ENCODE results near the gene FGF3. TPM values are rescaled to one million over a fixed set of nuclear protein-coding genes. Genes with fewer than 3 reads are reported as not detected.

FGF3 gene
- total RNA-seq, 1 donor from 2014 or later: not detected

GRCh38 chr11:69803022-69803421 is 16.2 kb downstream of the FGF3 start:
- H3K36me3 ChIP-seq: no peaks in the 10 kb centered on the region
- H3K27ac ChIP-seq: no peak overlapping the region
- no peak for ATAC-seq
- intact Hi-C loops (cut with DNase I): no loop called here
- TF ChIP-seq CTCF (IDR thresholded peaks at IDR 0.05): no peak
- peaks cover 3% of the 10 kb centered on the region for H3K27me3 ChIP-seq
- DNase-seq: no peak
- no peak overlapping the region for H3K4me3 ChIP-seq
- no peaks in the 10 kb centered on the region for H3K4me1 ChIP-seq
- H3K9me3 ChIP-seq: no peaks in the 10 kb centered on the region

GRCh38 chr11:69802590-69802989 is 16.6 kb downstream of the FGF3 start:
- intact Hi-C loops (cut with DNase I): no loop called here
- no peak for TF ChIP-seq CTCF (IDR thresholded peaks at IDR 0.05)
- no peaks in the 10 kb centered on the region for H3K9me3 ChIP-seq
- H3K4me3 ChIP-seq: no peak overlapping the region
- ATAC-seq (no peak), DNase-seq (no peak)
- H3K4me1 ChIP-seq: no peaks in the 10 kb centered on the region
- peaks cover 3% of the 10 kb centered on the region for H3K27me3 ChIP-seq
- no peaks in the 10 kb centered on the region for H3K36me3 ChIP-seq
- no peak overlapping the region for H3K27ac ChIP-seq

- no peaks in the 10 kb centered on the region for H3K9me3 ChIP-seq
- peaks cover 2% of the 10 kb centered on the region for H3K27me3 ChIP-seq
- intact Hi-C loops (cut with DNase I): no loop called here
- TF ChIP-seq CTCF (IDR thresholded peaks at IDR 0.05): peak; percentile 70
- H3K4me1 ChIP-seq: no peaks in the 10 kb centered on the region
- no peaks in the 10 kb centered on the region for H3K36me3 ChIP-seq
- peak; percentile 41 for ATAC-seq
- H3K4me3 ChIP-seq: no peak overlapping the region
- no peak overlapping the region for H3K27ac ChIP-seq
- no peak for DNase-seq
These were observed 17.5 kb downstream of the FGF3 start for GRCh38 chr11:69801513-69802335.

GRCh38 chr11:69800278-69800677 is 18.9 kb downstream of the FGF3 start:
- intact Hi-C loops (cut with DNase I): no loop called here
- Histone ChIP-seq H3K4me3 (no peak overlapping the region), H3K36me3 (no peaks in the 10 kb centered on the region), H3K9me3 (no peaks in the 10 kb centered on the region), H3K27me3 (no peaks in the 10 kb centered on the region), H3K4me1 (no peaks in the 10 kb centered on the region), H3K27ac (no peak overlapping the region)
- DNase-seq (no peak), ATAC-seq (no peak)
- no peak for TF ChIP-seq CTCF (IDR thresholded peaks at IDR 0.05)

- no peak for TF ChIP-seq CTCF (IDR thresholded peaks at IDR 0.05)
- no peaks in the 10 kb centered on the region for H3K4me1 ChIP-seq
- DNase-seq: no peak
- no peak overlapping the region for H3K4me3 ChIP-seq
- no peak for ATAC-seq
- intact Hi-C loops (cut with DNase I): no loop called here
- no peaks in the 10 kb centered on the region for H3K27me3 ChIP-seq
- H3K36me3 ChIP-seq: no peaks in the 10 kb centered on the region
- H3K27ac ChIP-seq: no peak overlapping the region
- H3K9me3 ChIP-seq: no peaks in the 10 kb centered on the region
These were observed 19.6 kb downstream of the FGF3 start for GRCh38 chr11:69799582-69799981.

Measured in upper lobe of right lung (tissue), 1 donor.